ENCODE results near the gene ADGRG7.

The ADGRG7 gene

GRCh38 chr3:100697723-100698285, 88.4 kb downstream of the ADGRG7 start:
- DNase-seq (ENCODE audit: low read depth): no peak
- H3K4me3 ChIP-seq (replicated peaks; ENCODE audit: low read depth, low read length): no peak overlapping the region
- TF ChIP-seq CTCF (IDR thresholded peaks at IDR 0.05; ENCODE audit: low read length, missing control alignments): no peak

- H3K4me3 ChIP-seq (replicated peaks; ENCODE audit: low read depth, low read length): no peak overlapping the region
- no peak for TF ChIP-seq CTCF (IDR thresholded peaks at IDR 0.05; ENCODE audit: low read length, missing control alignments)
- DNase-seq (ENCODE audit: low read depth): no peak
Measured at GRCh38 chr3:100698736-100699135, 89.3 kb downstream of the ADGRG7 start.

- no peak for DNase-seq (ENCODE audit: low read depth)
- H3K4me3 ChIP-seq (replicated peaks; ENCODE audit: low read depth, low read length): no peak overlapping the region
- no peak for TF ChIP-seq CTCF (IDR thresholded peaks at IDR 0.05; ENCODE audit: low read length, missing control alignments)
Measured at GRCh38 chr3:100700708-100701107, 91.3 kb downstream of the ADGRG7 start.

- DNase-seq (ENCODE audit: low read depth): no peak
- H3K4me3 ChIP-seq (replicated peaks; ENCODE audit: low read depth, low read length): no peak overlapping the region
- TF ChIP-seq CTCF (IDR thresholded peaks at IDR 0.05; ENCODE audit: low read length, missing control alignments): no peak
Measured at GRCh38 chr3:100702082-100702979, 92.9 kb downstream of the ADGRG7 start.

- no peak for TF ChIP-seq CTCF (IDR thresholded peaks at IDR 0.05; ENCODE audit: low read length, missing control alignments)
- H3K4me3 ChIP-seq (replicated peaks; ENCODE audit: low read depth, low read length): no peak overlapping the region
- no peak for DNase-seq (ENCODE audit: low read depth)
Measured at GRCh38 chr3:100702980-100703345, 93.6 kb downstream of the ADGRG7 start.

GRCh38 chr3:100703865-100704264, 94.5 kb downstream of the ADGRG7 start:
- H3K4me3 ChIP-seq (replicated peaks; ENCODE audit: low read depth, low read length): no peak overlapping the region
- no peak for DNase-seq (ENCODE audit: low read depth)
- no peak for TF ChIP-seq CTCF (IDR thresholded peaks at IDR 0.05; ENCODE audit: low read length, missing control alignments)

Data from fibroblast of pulmonary artery (primary cell).